T-helper 17 cell (primary cell): Measurements from ENCODE around the gene FBXL4. TPM values are rescaled to one million over a fixed set of nuclear protein-coding genes. Genes with fewer than 3 reads are reported as not detected.

Experiments used
- ATAC-seq: fragments of 150-1000 bp; cut with Tn5 transposase; 2 replicates; pipeline ENCODE4 v1.10.0; 2021; ENCODE audit warnings: mild to moderate bottlenecking, moderate library complexity
- DNase-seq, 3 donors: peaks; one replicate each; pipeline versions ENCODE4 v3.0.0 to v3.0.0-alpha.2; 2020 to 2021
- H3K9me3 ChIP-seq: one replicate; pipeline ENCODE4 v1.7.0; 2013; ENCODE audit warnings: low read length, mild to moderate bottlenecking; ENCODE audit not compliant: control insufficient read depth, poor library complexity, severe bottlenecking
- H3K27ac Mint-ChIP-seq: one replicate; pipeline ENCODE4 v1.8.0; 2022; ENCODE audit warnings: mild to moderate bottlenecking, moderate library complexity, mixed read lengths
- H3K27me3 Mint-ChIP-seq: one replicate; pipeline ENCODE4 v1.8.0; 2022; ENCODE audit warnings: mixed read lengths
- H3K36me3 Mint-ChIP-seq: one replicate; pipeline ENCODE4 v1.8.0; 2022; ENCODE audit warnings: low read depth, mixed read lengths
- H3K4me1 Mint-ChIP-seq: one replicate; pipeline ENCODE4 v1.8.0; 2022; ENCODE audit warnings: mild to moderate bottlenecking, mixed read lengths
- H3K4me3 Mint-ChIP-seq: one replicate; pipeline ENCODE4 v1.8.0; 2022; ENCODE audit warnings: mild to moderate bottlenecking, moderate library complexity, mixed read lengths
- total RNA-seq, 4 donors: library from RNA in 2 of 4; stranded (reverse) in 2 of 4; gene quantifications; one replicate each; pipeline ENCODE4 v1.2.3 and lab custom pipeline; 2022 to 2026

FBXL4 gene
- total RNA-seq, 2 donors from 2014 or later, result 9.8 to 10.4 TPM

GRCh38 chr6:98904096-98904495, 43.6 kb downstream of the FBXL4 start:
- no peak overlapping the region for H3K27ac Mint-ChIP-seq
- H3K27me3 Mint-ChIP-seq, result no peaks in the 10 kb centered on the region
- DNase-seq (no peak), ATAC-seq (no peak)
- no peaks in the 10 kb centered on the region for H3K9me3 ChIP-seq
- H3K36me3 Mint-ChIP-seq, result peaks cover 14% of the 10 kb centered on the region
- H3K4me3 Mint-ChIP-seq, result no peak overlapping the region
- H3K4me1 Mint-ChIP-seq, result no peaks in the 10 kb centered on the region

DNA sequence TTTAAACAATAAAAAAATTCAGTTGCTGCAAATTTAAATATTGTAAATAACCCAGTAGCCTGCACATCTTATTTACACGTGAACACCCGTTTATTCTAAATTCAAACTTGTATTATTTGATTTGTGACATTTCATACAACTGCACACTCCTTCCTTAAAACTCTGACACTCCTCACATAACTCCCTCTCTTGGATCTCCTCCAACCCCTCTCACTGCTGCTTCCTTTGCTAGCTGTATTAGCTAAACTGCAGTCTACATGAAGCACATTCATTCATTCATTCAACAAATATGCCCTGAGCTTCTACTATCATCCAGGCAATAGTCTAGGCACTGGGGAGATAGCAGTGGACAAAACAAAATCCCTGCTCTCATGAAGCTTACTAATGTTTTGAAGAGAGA, 47.0 kb downstream of the FBXL4 start:
- ATAC-seq (no peak), DNase-seq (no peak)
- Mint-ChIP-seq H3K27ac (no peak overlapping the region), H3K27me3 (no peaks in the 10 kb centered on the region), H3K4me3 (no peak overlapping the region), H3K36me3 (peaks cover 22% of the 10 kb centered on the region), H3K4me1 (peaks cover 4% of the 10 kb centered on the region)
- H3K9me3 ChIP-seq, result no peaks in the 10 kb centered on the region

DNA sequence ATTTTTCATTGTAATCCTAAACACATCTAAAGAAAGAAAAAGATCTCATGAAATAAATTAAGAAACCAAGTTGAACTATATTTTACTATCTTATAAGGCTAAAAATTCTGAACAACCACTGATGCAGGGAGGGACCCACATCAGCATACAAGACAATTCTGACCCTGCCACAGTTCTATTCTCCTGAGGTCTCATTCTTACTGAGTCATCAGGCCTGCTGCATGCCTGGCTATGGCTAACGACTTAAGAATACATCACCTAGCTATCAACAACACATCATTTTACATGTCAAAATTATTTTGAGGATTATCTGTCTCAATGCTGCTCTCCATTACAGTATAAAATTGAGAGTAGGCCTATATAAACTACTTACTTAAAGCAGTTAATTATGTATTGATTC, 52.9 kb downstream of the FBXL4 start:
- Mint-ChIP-seq H3K27ac (no peak overlapping the region), H3K36me3 (peaks cover 19% of the 10 kb centered on the region), H3K4me1 (peaks cover 4% of the 10 kb centered on the region), H3K4me3 (no peak overlapping the region), H3K27me3 (no peaks in the 10 kb centered on the region)
- DNase-seq (no peak), ATAC-seq (no peak)
- no peaks in the 10 kb centered on the region for H3K9me3 ChIP-seq

DNA sequence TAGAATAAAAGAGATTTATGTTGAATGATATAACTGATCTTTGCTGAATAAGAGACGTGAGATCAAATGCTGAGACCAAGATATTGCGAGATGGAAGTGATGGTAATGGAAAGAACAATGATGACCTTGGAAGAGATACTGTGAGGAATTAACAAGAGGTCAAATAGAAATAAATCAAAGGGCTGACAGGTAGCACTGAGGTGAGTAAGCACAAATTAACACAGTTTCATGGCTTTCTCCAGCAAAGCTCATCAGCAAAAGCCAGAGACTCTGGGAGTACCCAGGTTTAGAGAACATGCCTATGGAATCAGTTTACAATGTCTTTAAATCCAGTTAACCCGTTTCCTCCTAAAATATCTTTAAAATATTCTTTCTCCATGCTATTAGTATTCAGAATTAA, 60.1 kb downstream of the FBXL4 start:
- ATAC-seq (no peak), DNase-seq (no peak)
- Mint-ChIP-seq H3K27me3 (no peaks in the 10 kb centered on the region), H3K4me1 (peaks cover 2% of the 10 kb centered on the region), H3K27ac (no peak overlapping the region), H3K36me3 (peaks cover 6% of the 10 kb centered on the region), H3K4me3 (no peak overlapping the region)
- H3K9me3 ChIP-seq, result no peaks in the 10 kb centered on the region

GRCh38 chr6:98885330-98885729, 62.4 kb downstream of the FBXL4 start:
- H3K9me3 ChIP-seq, result no peaks in the 10 kb centered on the region
- H3K27me3 Mint-ChIP-seq, result no peaks in the 10 kb centered on the region
- H3K27ac Mint-ChIP-seq, result no peak overlapping the region
- peaks cover 4% of the 10 kb centered on the region for H3K36me3 Mint-ChIP-seq
- peaks cover 7% of the 10 kb centered on the region for H3K4me1 Mint-ChIP-seq
- ATAC-seq (no peak), DNase-seq (no peak)
- H3K4me3 Mint-ChIP-seq, result no peak overlapping the region

DNA sequence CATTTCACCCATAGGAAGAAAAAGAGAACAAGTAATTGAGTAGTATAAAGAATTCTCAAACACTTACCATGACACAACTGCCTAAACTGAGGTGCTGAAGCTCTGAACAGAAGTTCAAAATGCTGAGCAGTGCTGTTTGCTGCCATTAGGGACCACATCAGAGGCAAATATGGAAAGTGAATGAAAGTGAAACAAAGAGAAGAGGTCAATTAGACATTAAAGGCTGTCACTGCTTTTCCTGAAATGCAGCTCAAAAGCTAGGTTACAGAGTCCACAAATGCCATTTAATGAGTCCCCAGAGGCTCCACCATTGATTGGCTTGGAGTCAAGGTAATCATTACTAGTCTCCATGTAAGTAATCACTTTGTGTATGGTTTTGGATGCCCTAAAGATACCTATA, 67.3 kb downstream of the FBXL4 start:
- H3K9me3 ChIP-seq, result no peaks in the 10 kb centered on the region
- no peak overlapping the region for H3K4me3 Mint-ChIP-seq
- H3K27me3 Mint-ChIP-seq, result no peaks in the 10 kb centered on the region
- no peak overlapping the region for H3K27ac Mint-ChIP-seq
- no peak for ATAC-seq
- no peak for DNase-seq
- H3K36me3 Mint-ChIP-seq, result peaks cover 7% of the 10 kb centered on the region
- H3K4me1 Mint-ChIP-seq, result peaks cover 9% of the 10 kb centered on the region

GRCh38 chr6:98877250-98877649, 70.5 kb downstream of the FBXL4 start:
- DNase-seq, result no peak
- no peak overlapping the region for H3K4me3 Mint-ChIP-seq
- H3K27me3 Mint-ChIP-seq, result no peaks in the 10 kb centered on the region
- ATAC-seq, result no peak
- no peak overlapping the region for H3K27ac Mint-ChIP-seq
- peaks cover 6% of the 10 kb centered on the region for H3K36me3 Mint-ChIP-seq
- no peaks in the 10 kb centered on the region for H3K9me3 ChIP-seq
- H3K4me1 Mint-ChIP-seq, result peaks cover 7% of the 10 kb centered on the region

- peaks cover 6% of the 10 kb centered on the region for H3K36me3 Mint-ChIP-seq
- H3K9me3 ChIP-seq, result no peaks in the 10 kb centered on the region
- H3K27ac Mint-ChIP-seq, result no peak overlapping the region
- DNase-seq (no peak), ATAC-seq (no peak)
- H3K27me3 Mint-ChIP-seq, result no peaks in the 10 kb centered on the region
- H3K4me1 Mint-ChIP-seq, result peaks cover 2% of the 10 kb centered on the region
- no peak overlapping the region for H3K4me3 Mint-ChIP-seq
Observed at GRCh38 chr6:98875375-98875774, 72.4 kb downstream of the FBXL4 start.

DNA sequence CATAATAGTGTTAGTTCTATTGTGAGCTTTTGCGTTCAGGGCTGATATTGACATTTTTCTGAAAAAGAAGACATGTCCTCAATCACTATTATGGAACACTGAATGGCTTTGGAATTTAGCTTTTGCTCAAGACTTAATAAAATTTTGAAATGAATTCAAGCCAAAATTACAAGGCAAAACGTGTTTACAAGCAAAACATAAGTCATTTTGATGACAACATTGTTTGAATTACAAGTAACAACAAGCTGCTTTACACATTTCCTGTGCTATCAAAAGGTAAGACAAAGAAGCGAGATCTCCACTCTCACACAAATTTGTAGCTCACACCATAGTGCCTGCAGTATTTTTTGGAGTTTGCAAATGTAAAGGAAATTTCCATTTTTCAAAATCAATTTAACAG, 75.9 kb downstream of the FBXL4 start:
- H3K27me3 Mint-ChIP-seq, result no peaks in the 10 kb centered on the region

DNA sequence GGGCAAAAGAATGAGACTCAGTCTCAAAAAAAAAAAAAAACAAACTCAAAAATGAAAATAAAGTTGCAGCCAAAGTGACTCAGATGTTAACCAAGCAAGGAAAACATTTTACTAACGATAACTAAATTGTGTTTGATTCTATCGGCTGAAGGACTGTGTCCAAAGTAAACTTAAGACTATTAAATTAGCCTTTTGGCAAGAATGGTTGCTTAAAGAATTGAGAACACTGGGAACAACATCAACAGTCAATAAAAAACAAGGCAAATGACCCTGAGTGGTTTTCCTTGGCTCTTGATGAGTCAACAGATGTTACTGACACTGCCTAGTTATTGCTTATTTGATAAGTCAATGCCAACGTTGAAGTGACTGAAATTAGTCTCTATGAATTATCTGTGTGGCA, 76.7 kb downstream of the FBXL4 start:
- no peaks in the 10 kb centered on the region for H3K4me1 Mint-ChIP-seq
- H3K27ac Mint-ChIP-seq, result no peak overlapping the region
- ATAC-seq (no peak), DNase-seq (no peak)
- no peaks in the 10 kb centered on the region for H3K9me3 ChIP-seq
- H3K36me3 Mint-ChIP-seq, result peaks cover 2% of the 10 kb centered on the region
- H3K27me3 Mint-ChIP-seq, result no peaks in the 10 kb centered on the region
- H3K4me3 Mint-ChIP-seq, result no peak overlapping the region

More for the DNA sequence above, 75.9 kb downstream of the FBXL4 start:
- H3K9me3 ChIP-seq, result no peaks in the 10 kb centered on the region
- ATAC-seq, result no peak
- Mint-ChIP-seq H3K4me3 (no peak overlapping the region), H3K36me3 (peaks cover 6% of the 10 kb centered on the region), H3K4me1 (no peaks in the 10 kb centered on the region), H3K27ac (no peak overlapping the region)
- DNase-seq, result no peak

- Mint-ChIP-seq H3K4me1 (no peaks in the 10 kb centered on the region), H3K27ac (no peak overlapping the region), H3K4me3 (no peak overlapping the region), H3K27me3 (no peaks in the 10 kb centered on the region), H3K36me3 (no peaks in the 10 kb centered on the region)
- DNase-seq (no peak), ATAC-seq (no peak)
- no peaks in the 10 kb centered on the region for H3K9me3 ChIP-seq
Observed at GRCh38 chr6:98864497-98864896, 83.2 kb downstream of the FBXL4 start.

GRCh38 chr6:98848539-98849242, 99.1 kb downstream of the FBXL4 start:
- Mint-ChIP-seq H3K36me3 (peaks cover 5% of the 10 kb centered on the region), H3K4me1 (peaks cover 19% of the 10 kb centered on the region), H3K27ac (no peak overlapping the region), H3K27me3 (peaks cover 70% of the 10 kb centered on the region), H3K4me3 (no peak overlapping the region)
- H3K9me3 ChIP-seq, result no peaks in the 10 kb centered on the region
- no peak for ATAC-seq
- DNase-seq, result no peak

- peaks cover 22% of the 10 kb centered on the region for H3K4me1 Mint-ChIP-seq
- ATAC-seq, result no peak
- no peak overlapping the region for H3K27ac Mint-ChIP-seq
- no peak overlapping the region for H3K4me3 Mint-ChIP-seq
- H3K9me3 ChIP-seq, result no peaks in the 10 kb centered on the region
- peaks cover 77% of the 10 kb centered on the region for H3K27me3 Mint-ChIP-seq
- peaks cover 8% of the 10 kb centered on the region for H3K36me3 Mint-ChIP-seq
- DNase-seq, result no peak
Observed at GRCh38 chr6:98847779-98848538, 99.8 kb downstream of the FBXL4 start.

DNA sequence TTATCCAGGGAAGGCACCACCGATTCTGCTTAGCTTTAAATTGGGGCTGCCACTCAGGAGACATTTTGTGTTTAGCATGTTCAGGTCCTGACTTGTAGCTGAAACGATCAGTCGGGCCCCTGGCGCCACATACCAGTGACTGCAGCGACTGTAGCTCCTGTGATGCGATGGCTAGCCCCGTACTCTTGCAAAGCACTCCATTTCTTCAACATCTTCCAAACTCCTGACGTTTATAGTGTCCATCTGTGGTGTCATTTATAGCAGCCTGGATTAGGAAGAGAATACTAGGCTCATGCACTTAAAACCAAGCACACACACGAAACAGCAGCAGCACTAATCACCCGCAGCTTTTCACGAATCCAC, 100.3 kb downstream of the FBXL4 start:
- Mint-ChIP-seq H3K4me3 (no peak overlapping the region), H3K27ac (no peak overlapping the region), H3K4me1 (peaks cover 25% of the 10 kb centered on the region), H3K27me3 (peaks cover 82% of the 10 kb centered on the region), H3K36me3 (peaks cover 11% of the 10 kb centered on the region)
- H3K9me3 ChIP-seq, result no peaks in the 10 kb centered on the region
- no peak for ATAC-seq
- DNase-seq, result no peak
